Kidney (tissue), 14 donors: ENCODE measurements around the gene U2AF2. TPM values are rescaled to one million over a fixed set of nuclear protein-coding genes. Genes with fewer than 3 reads are reported as not detected.

ENCODE experiments used
- DNase-seq, 5 donors: peaks; one replicate each; pipeline ENCODE4 v3.0.0-alpha.2; 2013 to 2020
- FAIRE-seq: peaks from 2 replicates; lab custom pipeline; 2012; peaks lifted over from hg19 to GRCh38; lab: Jason Lieb, UNC
- H3K27ac ChIP-seq, 2 donors: one replicate each; pipeline ENCODE4 v1.7.0; 2013; ENCODE audit warnings: low read depth in 2 of 2, low read length in 2 of 2, inconsistent platforms in 1 of 2
- H3K27me3 ChIP-seq: one replicate; pipeline ENCODE4 v1.7.1; 2013; ENCODE audit warnings: low read length, inconsistent platforms; ENCODE audit not compliant: control insufficient read depth, insufficient read depth
- H3K36me3 ChIP-seq, 3 donors: one replicate each; pipeline versions ENCODE4 v1.7.0 to v1.7.1; 2013; ENCODE audit warnings: low read length in 3 of 3, control low read depth in 1 of 3, inconsistent platforms in 1 of 3; ENCODE audit not compliant: insufficient read depth in 3 of 3, control insufficient read depth in 2 of 3
- H3K4me1 ChIP-seq, 3 donors: one replicate each; pipeline versions ENCODE4 v1.7.0 to v1.7.1; 2013; ENCODE audit warnings: low read length in 3 of 3, inconsistent platforms in 1 of 3, low read depth in 1 of 3; ENCODE audit not compliant: control insufficient read depth in 2 of 3, insufficient read depth in 2 of 3
- H3K4me3 ChIP-seq, 3 donors: one replicate each; pipeline versions ENCODE4 v1.7.0 to v1.8.1; 2013; ENCODE audit warnings: low read length in 3 of 3, control low read depth in 1 of 3, inconsistent platforms in 1 of 3
- H3K9ac ChIP-seq, 3 donors: one replicate each; pipeline versions ENCODE4 v1.7.0 to v1.7.1; 2013; ENCODE audit warnings: low read length in 3 of 3, control low read depth in 1 of 3, inconsistent platforms in 1 of 3
- H3K9me3 ChIP-seq, 3 donors: one replicate each; pipeline versions ENCODE4 v1.7.0 to v1.7.1; 2013; ENCODE audit warnings: low read length in 3 of 3, control low read depth in 1 of 3, inconsistent platforms in 1 of 3; ENCODE audit not compliant: control insufficient read depth in 2 of 3, insufficient read depth in 1 of 3
- intact Hi-C: fragments of 100-400 bp; cut with DNase I; formaldehyde crosslinking; loops from one replicate; pipeline ENCODE4 v1.11.1; 2022
- polyA plus RNA-seq: library from polyadenylated mRNA; stranded (reverse); fragments of 350-450 nt; fragmentation: Illumina TruSeq; extraction: RNeasy Lipid Tissue Mini Kit (QIAGEN cat#74804); gene quantifications from one replicate; pipeline ENCODE4 v1.2.3, GENCODE V29; 2014; ENCODE audit warnings: low read depth, low replicate concordance; ENCODE audit not compliant: insufficient read depth
- total RNA-seq: library from RNA; stranded (reverse); fragmentation: NEBNext Ultra II Directional; extraction: Animal tissue kit (Norgen Biotek cat#: 25700); gene quantifications from one replicate; pipeline ENCODE4 v1.2.1, GENCODE V29; 2021
- TF ChIP-seq, protein P1 (sequence below): IDR thresholded peaks from 3 replicates; pipeline ENCODE4 v1.5.1; 2012; ENCODE audit warnings: mild to moderate bottlenecking, moderate library complexity, borderline replicate concordance; ENCODE audit not compliant: insufficient read depth; ENCODE audit errors: extremely low read depth
- donor health status: control.
- donor health status: control.
- donor health status: control.
- donor health status: control.
- donor health status: control.
- donor health status: DM: yes; HTN: yes; CAD: no.
- donor health status: Normal renal cell carcinoma (clear cell type).

The U2AF2 gene
- total and polyA plus RNA-seq, 2 donors from 2014 or later: 54.8 to 161 TPM

DNA sequence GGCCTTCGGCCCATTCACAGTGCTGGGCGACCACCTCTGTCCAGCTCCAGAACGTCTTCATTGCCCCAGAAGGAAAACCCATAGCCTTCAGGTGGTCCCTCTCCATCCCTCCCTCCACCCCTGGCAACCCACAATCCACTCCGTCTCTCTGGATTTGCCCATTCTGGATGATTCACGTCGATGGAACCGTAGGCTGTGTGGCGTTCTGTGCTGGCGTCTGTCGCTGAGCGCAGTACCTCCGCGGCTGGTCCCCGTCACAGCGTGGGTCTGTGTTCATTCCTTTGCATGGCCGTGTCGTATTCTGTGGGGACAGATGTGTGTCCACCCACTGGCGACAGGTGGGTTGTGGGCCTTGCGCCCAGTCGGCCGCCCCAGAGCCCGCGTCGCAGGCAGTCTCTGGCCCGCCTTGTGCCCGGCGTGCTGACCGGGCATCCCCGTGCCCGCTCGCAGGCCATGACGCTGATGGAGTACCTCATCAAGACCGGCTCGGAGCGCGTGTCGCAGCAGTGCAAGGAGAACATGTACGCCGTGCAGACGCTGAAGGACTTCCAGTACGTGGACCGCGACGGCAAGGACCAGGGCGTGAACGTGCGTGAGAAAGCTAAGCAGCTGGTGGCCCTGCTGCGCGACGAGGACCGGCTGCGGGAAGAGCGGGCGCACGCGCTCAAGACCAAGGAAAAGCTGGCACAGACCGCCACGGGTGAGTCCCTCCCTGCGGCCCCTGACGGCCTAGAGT is 30.3 kb downstream of the U2AF2 start:
- no peak overlapping the region for H3K4me3 ChIP-seq
- no peaks in the 10 kb centered on the region for H3K9me3 ChIP-seq
- no peaks in the 10 kb centered on the region for H3K27me3 ChIP-seq
- peaks cover 0 to 25% (median 20%) of the 10 kb centered on the region in 3 donors for H3K36me3 ChIP-seq
- TF ChIP-seq, protein P1, sequence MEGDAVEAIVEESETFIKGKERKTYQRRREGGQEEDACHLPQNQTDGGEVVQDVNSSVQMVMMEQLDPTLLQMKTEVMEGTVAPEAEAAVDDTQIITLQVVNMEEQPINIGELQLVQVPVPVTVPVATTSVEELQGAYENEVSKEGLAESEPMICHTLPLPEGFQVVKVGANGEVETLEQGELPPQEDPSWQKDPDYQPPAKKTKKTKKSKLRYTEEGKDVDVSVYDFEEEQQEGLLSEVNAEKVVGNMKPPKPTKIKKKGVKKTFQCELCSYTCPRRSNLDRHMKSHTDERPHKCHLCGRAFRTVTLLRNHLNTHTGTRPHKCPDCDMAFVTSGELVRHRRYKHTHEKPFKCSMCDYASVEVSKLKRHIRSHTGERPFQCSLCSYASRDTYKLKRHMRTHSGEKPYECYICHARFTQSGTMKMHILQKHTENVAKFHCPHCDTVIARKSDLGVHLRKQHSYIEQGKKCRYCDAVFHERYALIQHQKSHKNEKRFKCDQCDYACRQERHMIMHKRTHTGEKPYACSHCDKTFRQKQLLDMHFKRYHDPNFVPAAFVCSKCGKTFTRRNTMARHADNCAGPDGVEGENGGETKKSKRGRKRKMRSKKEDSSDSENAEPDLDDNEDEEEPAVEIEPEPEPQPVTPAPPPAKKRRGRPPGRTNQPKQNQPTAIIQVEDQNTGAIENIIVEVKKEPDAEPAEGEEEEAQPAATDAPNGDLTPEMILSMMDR: no peak
- peaks cover 0 to 76% (median 60%) of the 10 kb centered on the region in 3 donors for H3K4me1 ChIP-seq
- H3K9ac ChIP-seq: peak overlapping the region in 1 of 3 donors; percentile 12
- DNase-seq (peak in 1 of 5 donors; percentile 81), FAIRE-seq (no peak)
- H3K27ac ChIP-seq: peak overlapping the region in 1 of 2 donors; percentile 41
- intact Hi-C loops: no loop called here

DNA sequence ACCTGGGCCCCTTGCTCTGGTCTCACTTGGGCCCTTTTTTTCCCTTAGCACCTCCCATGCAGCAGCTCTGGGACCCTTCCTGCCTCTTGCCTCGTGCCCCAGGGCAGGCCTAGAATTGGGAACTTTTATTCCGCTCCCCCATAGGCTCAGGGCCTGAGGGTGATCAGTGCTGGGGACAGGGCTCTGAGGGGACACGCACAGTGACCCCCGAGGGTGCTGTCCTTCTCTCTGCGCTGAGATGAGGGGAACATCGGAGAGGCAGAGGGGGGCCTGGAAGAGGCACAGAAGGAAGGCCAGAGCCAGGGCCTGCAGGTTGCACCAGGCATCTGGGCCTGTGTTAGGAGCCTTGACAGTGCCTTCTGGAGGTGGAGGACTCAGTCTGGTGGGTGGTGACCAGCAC is 30.9 kb downstream of the U2AF2 start:
- H3K4me1 ChIP-seq: peaks cover 0 to 75% (median 54%) of the 10 kb centered on the region in 3 donors
- H3K36me3 ChIP-seq: peaks cover 0 to 26% (median 20%) of the 10 kb centered on the region in 3 donors
- intact Hi-C loops: no loop called here
- TF ChIP-seq, protein P1: no peak
- FAIRE-seq (no peak), DNase-seq (peak in 1 of 5 donors; percentile 51)
- H3K27ac ChIP-seq: peak overlapping the region in 1 of 2 donors; percentile 37
- H3K9me3 ChIP-seq: no peaks in the 10 kb centered on the region
- no peaks in the 10 kb centered on the region for H3K27me3 ChIP-seq
- H3K9ac ChIP-seq: no peak overlapping the region
- no peak overlapping the region for H3K4me3 ChIP-seq

DNA sequence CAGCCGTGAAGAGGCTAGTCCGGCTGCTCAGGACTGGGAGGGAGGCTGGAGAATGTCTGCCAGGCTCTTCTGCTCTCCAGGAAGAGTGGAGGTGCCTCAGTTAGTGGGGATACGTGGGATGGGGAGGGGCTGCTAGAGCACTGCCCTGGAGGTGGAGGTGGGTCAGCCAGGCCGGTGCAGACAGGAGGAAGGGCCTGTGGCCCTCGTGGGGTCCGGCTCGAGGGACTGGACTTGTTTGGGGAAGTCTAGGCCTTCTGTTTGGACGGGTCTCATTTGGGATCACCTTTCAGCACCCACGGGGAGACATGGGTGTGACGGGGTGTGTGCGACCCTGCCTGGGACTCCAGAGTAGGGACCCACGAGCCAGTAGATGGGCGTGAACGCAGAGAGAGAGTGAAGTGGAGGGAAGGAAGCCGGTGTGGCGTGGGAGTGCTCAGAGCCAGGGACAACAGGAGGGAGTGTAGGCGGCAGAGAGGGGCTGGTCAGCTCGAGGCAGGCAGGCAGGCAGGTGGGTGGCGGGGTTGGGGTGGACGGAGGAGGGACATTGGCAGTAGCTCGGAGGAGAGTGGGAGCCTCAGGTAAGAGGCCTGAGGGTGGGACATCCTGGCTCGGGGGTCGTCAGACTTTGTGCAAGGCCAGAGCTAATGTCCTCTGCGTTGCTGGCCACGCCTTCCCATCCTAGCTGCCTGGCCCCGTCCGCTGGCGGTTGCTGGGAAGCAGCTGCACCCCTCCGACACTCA is 31.6 kb downstream of the U2AF2 start:
- peaks cover 0 to 29% (median 20%) of the 10 kb centered on the region in 3 donors for H3K36me3 ChIP-seq
- intact Hi-C loops: no loop called here
- FAIRE-seq (no peak), DNase-seq (peak in 1 of 5 donors; percentile 56)
- no peaks in the 10 kb centered on the region for H3K27me3 ChIP-seq
- H3K9me3 ChIP-seq: no peaks in the 10 kb centered on the region
- H3K4me1 ChIP-seq: peaks cover 0 to 71% (median 48%) of the 10 kb centered on the region in 3 donors
- H3K4me3 ChIP-seq: no peak overlapping the region
- TF ChIP-seq, protein P1: no peak
- H3K27ac ChIP-seq: peak overlapping the region in 1 of 2 donors; percentile 14
- H3K9ac ChIP-seq: no peak overlapping the region
